Anterior cingulate cortex (tissue), 58 donors: ENCODE results near the gene KERA.

Experiments
- DNase-seq, 58 donors: peaks; one replicate each; lab custom pipeline; 2025; lab: John Stamatoyannopoulos, UW

Gene KERA

DNA sequence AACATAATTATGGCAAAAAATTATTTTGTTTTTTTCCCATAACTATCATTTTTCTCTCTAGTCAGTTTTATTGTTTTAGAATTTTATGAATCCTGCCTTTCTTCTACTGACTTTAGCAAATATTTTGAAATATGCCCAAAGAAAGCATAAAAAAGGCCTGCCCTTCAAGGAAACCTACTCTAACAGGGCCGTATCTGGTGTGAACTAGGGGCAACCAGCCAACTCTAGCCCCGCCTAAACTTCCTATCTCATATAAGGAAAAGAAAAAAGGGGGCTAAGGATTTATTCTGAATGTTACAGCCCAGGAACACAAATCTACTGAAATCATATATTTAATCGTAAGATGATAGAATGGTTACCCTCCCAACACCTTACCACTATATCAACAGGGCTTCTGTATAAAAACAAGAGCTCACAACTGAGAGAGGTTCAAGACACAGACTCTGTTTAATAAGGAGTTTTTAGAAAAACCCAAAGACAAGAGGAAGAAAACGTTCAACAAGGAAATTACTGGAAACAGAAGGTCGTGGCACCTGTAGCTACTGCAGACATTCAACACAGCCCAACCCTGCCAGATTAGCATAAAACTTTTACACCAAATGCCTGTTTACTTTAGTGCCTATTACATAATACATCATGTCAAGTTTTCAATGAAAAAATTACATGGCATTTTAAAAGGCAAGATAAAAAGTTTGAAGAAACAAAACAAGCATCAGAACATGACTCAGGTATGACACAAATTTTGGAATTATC lies 40.1 kb downstream of the KERA start:
- DNase-seq: no peak

DNA sequence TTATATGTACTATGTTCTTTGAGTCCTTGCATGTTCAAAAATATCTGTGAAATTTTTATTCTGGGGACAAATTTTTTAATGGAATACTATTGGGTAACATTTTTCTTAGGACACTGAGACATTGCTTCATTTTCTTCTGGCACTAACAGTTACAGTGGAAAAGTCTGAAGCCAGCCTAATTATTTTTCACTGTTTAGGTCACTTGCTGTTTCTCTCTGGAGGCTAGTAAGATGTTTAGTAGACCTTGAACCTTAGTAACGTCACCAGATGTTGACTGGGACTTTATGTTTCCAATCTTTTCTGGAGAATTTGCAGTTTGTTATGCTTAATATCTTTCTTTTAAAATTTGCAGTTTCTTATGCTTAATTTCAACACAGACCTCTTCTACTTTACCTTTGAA lies 40.8 kb downstream of the KERA start:
- DNase-seq: no peak

DNA sequence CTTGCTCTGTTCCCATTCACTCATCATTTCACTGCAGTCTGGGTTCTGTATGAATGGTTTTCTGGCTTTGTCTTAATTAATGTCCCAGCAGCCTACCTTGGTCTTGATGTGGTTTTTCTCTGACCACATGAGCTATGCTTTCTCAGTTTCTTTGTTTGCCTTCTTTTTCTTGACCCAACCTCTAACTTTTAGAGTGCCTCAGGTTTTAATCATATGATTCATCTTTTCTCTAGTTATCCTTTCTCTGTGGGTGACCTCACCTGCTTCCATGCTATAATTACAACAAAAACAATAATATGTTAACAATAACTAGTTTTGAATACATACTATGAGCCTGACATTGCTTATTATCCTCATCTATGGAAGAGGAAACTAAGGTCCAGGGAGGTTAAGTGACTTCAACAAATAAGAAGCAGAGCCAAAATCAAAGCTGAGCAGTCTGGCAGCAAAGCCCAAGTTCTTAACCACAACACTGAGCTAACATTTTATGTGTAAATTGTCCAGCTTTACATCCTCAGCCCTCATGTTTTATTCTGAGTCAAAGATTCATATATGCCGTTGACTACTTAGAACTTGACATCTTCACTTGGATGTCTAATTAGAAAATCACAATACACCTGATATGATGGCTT lies 48.4 kb downstream of the KERA start:
- no peak for DNase-seq

DNA sequence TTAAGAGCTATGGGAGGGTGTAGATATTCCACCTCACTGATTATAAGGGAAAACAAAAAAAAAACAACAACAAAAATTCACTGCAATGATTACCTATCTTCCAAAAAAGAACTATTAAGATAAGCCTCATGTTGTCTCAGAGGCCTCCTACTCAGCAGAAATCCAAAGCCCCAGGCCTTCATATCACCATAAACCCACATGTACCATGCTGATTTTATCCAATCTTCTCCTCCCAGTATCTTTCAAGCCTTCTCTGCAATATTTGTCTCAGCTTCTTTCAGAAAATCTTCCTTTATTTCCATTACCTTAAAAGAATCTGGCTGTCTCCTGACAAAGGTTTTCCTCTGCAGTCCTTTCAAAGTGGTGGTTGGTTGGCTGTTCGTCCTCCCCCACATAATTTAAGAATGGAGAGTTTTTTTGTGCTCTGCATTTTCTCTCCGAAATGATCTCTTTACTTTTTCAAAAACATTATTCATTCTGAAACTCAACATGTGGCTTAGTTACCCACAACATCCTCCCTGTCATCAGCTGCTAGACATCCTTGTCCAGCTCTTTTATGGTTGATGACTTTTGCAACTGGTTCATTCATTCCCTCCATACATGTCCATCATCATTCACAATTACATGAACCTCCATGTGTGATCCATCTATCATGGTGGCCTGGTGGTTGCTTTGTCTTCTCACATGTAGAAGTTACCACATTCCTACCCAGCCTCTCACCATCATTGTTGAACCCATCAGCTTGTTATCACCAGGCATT lies 50.1 kb downstream of the KERA start:
- no peak for DNase-seq

DNA sequence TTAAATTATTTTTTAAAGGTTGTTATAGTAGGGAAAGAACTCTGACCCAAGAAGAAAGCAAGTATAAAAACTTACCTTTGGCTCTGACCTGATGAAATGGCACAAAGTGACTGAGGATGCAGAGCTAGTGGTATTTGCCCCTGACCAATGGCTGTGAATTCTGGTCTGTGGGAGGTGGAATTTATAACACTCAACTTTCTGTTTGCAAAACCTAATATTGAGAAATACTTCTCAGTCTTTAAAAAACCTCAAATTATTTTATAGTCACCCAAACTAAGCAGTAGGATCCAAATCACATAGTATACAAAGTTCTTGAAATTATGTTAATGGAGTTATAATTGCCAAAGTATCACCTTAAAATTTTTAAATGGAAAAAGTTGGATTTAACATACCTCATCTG lies 53.0 kb downstream of the KERA start, which contains the start of gene EPYC:
Gene EPYC, minus strand, starts transcription at position 101 of the 400 bp plus-strand sequence. CDS start 2,407 bp downstream, outside the sequence.
- DNase-seq: no peak

DNA sequence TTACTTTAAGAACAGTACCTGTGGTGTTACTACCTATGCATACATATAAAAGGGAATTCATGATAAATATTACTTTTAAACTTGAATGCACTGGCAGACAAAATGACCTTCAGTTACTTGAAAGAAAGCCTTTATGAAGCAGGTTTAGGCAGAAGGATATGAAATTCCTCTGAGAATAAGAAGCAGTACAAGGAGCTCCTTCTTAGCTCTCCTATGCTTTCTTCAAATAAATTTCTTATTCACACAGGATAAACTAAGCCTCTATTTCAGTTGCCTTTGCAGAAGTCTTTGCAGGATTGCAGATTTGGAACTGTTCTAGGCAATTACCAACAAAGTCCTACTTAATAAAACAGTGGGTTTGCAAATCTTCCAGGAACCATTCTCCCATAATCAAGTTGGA lies 54.1 kb downstream of the KERA start:
- DNase-seq: no peak

DNA sequence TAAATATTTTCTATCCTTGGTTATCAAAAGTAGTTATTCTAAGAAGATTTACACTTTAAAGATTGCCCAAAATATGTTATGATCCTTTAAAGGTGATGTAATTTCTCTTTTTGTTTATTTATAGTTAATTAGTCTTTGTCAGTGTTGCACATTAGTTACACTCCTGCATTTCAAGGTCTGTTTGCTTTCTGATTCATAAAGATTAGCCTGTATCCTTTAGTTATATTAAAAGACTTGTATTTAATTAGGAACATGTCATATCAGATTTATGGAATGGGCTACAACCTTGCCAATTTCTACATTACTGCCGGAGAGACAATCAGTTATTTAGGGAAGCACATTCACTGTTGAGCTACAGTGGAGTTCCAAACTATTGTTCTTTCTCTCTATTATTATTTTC lies 56.5 kb downstream of the KERA start:
- no peak for DNase-seq
